Endothelial cell of umbilical vein (primary cell): ENCODE data around the gene GNAQ. TPM values are rescaled to one million over a fixed set of nuclear protein-coding genes. Genes with fewer than 3 reads are reported as not detected.
A peak's percentile ranks its signal among the peaks of the same experiment; 100 is the strongest.

Experiments used
- BruUV-seq: library from RNA; stranded (reverse); fragments of 400-500 nt; replicated peaks from 2 replicates; lab custom pipeline; 2021; lab: Mats Ljungman, UMichigan
- CTCF ChIA-PET: fragments of 300-600, 350-600 bp; sonication (Branson Sonifier 250); formaldehyde crosslinking; loops from one replicate; lab custom pipeline; 2021; ENCODE audit warnings: antibody characterized with exemption, inconsistent platforms; lab: Charles Lee
- POLR2A ChIA-PET: fragments of 300-600, 350-600 bp; sonication (Branson Sonifier 250); formaldehyde crosslinking; loops from one replicate; lab custom pipeline; 2021; ENCODE audit warnings: antibody characterized with exemption, inconsistent platforms; lab: Charles Lee
- DNase-seq: peaks from one replicate; pipeline ENCODE4 v3.0.0-alpha.2; 2011; ENCODE audit warnings: low read depth, low spot score
- FAIRE-seq: peaks from 2 replicates; lab custom pipeline; 2011; peaks lifted over from hg19 to GRCh38; lab: Jason Lieb, UNC
- H2AFZ ChIP-seq: 2 replicates; pipeline ENCODE4 v1.6.0; 2012; ENCODE audit warnings: low read depth, low read length, control low read depth, inconsistent platforms
- H3K27ac ChIP-seq: 2 replicates; pipeline ENCODE4 v1.5.1; 2011; ENCODE audit warnings: low read depth, mild to moderate bottlenecking, control low read depth, low read length, moderate library complexity; ENCODE audit not compliant: insufficient read depth
- H3K27me3 ChIP-seq, 2 experiments: 2 replicates each; pipeline versions ENCODE4 v1.6.0 to v1.6.1; 2011; ENCODE audit warnings: low read length in 2 of 2, mixed read lengths in 1 of 2; ENCODE audit not compliant: control insufficient read depth in 2 of 2, insufficient read depth in 2 of 2
- H3K36me3 ChIP-seq, 2 experiments: 2 replicates in 1 of 2; 3 replicates in 1 of 2; pipeline ENCODE4 v1.5.1; 2011; ENCODE audit warnings: low read length in 2 of 2, mild to moderate bottlenecking in 1 of 2, moderate library complexity in 1 of 2; ENCODE audit not compliant: control insufficient read depth in 2 of 2, insufficient read depth in 2 of 2; ENCODE audit errors: extremely low read depth in 1 of 2
- H3K4me1 ChIP-seq: 3 replicates; pipeline ENCODE4 v1.5.1; 2011; ENCODE audit warnings: mild to moderate bottlenecking, low read length; ENCODE audit not compliant: control insufficient read depth, insufficient read depth; ENCODE audit errors: extremely low read depth
- H3K4me2 ChIP-seq: 2 replicates; pipeline ENCODE4 v1.6.1; 2011; ENCODE audit warnings: low read length, control low read depth, mixed read lengths; ENCODE audit not compliant: insufficient read depth
- H3K4me3 ChIP-seq, 3 experiments: fragments of 200-600 bp in 1 of 3; sonication (generic), shearing (Covaris generic) in 1 of 3; replicated peaks in 1 of 3; 2 replicates each; pipeline ENCODE4 v1.5.1; 2011 to 2016; ENCODE audit warnings: control low read depth in 3 of 3, low read length in 3 of 3, mild to moderate bottlenecking in 2 of 3, inconsistent platforms in 1 of 3, low read depth in 1 of 3, moderate library complexity in 1 of 3; ENCODE audit not compliant: insufficient read depth in 1 of 3
- H3K79me2 ChIP-seq: 2 replicates; pipeline ENCODE4 v1.6.0; 2012; ENCODE audit warnings: low read length, inconsistent platforms; ENCODE audit not compliant: control insufficient read depth, insufficient read depth
- H3K9ac ChIP-seq: replicated peaks from 2 replicates; pipeline ENCODE3; 2011; ENCODE audit warnings: low read length, control low read depth; ENCODE audit not compliant: insufficient read depth; ENCODE audit errors: extremely low read depth
- H3K9me1 ChIP-seq: replicated peaks from 3 replicates; pipeline ENCODE4 v1.6.0; 2011; ENCODE audit warnings: mild to moderate bottlenecking, low read length; ENCODE audit not compliant: control insufficient read depth, insufficient read depth; ENCODE audit errors: extremely low read depth
- H3K9me3 ChIP-seq: replicated peaks from 2 replicates; pipeline ENCODE4 v1.5.1; 2012; ENCODE audit warnings: low read length, inconsistent platforms; ENCODE audit not compliant: control insufficient read depth, insufficient read depth
- H4K20me1 ChIP-seq: replicated peaks from 2 replicates; pipeline ENCODE3; 2011; ENCODE audit warnings: mild to moderate bottlenecking, low read length; ENCODE audit not compliant: control insufficient read depth, insufficient read depth; ENCODE audit errors: extremely low read depth
- EZH2 ChIP-seq: IDR thresholded peaks from 2 replicates; pipeline ENCODE4 v1.6.1; 2012; ENCODE audit warnings: borderline replicate concordance, low read depth, mild to moderate bottlenecking, moderate library complexity, low read length, inconsistent platforms; ENCODE audit not compliant: severe bottlenecking
- FOS ChIP-seq: IDR thresholded peaks from 2 replicates; pipeline ENCODE4 v1.6.1; 2011; ENCODE audit warnings: mild to moderate bottlenecking, low read length, moderate library complexity, borderline replicate concordance; ENCODE audit not compliant: insufficient read depth
- GATA2 ChIP-seq: IDR thresholded peaks from 2 replicates; pipeline ENCODE4 v1.7.0; 2011; ENCODE audit warnings: low read depth, mild to moderate bottlenecking, moderate library complexity, mixed read lengths, low read length; ENCODE audit not compliant: insufficient read length, insufficient read depth
- JUN ChIP-seq: IDR thresholded peaks from 2 replicates; pipeline ENCODE4 v1.6.1; 2011; ENCODE audit warnings: borderline replicate concordance, low read depth; ENCODE audit not compliant: insufficient read length, insufficient read depth
- MYC ChIP-seq: IDR thresholded peaks from one replicate; pipeline ENCODE4 v1.6.1; 2011; ENCODE audit warnings: mild to moderate bottlenecking, low read depth, low read length
- POLR2A ChIP-seq: IDR thresholded peaks from 2 replicates; pipeline ENCODE4 v1.6.1; 2012; ENCODE audit warnings: low read depth, mild to moderate bottlenecking, control low read depth, low read length
- POLR2AphosphoS5 ChIP-seq: IDR thresholded peaks from 2 replicates; pipeline ENCODE4 v1.6.1; 2012; ENCODE audit warnings: low read depth, mild to moderate bottlenecking, control low read depth, low read length, moderate library complexity; ENCODE audit not compliant: insufficient read depth
- dilution Hi-C: fragments of 300-500 bp; cut with MboI; formaldehyde crosslinking; loops from one replicate; pipeline ENCODE4 v1.15.0; 2019; ENCODE audit warnings: low sequenced_read_pairs; ENCODE audit not compliant: extremely low pct_ligation_motif_present
- intact Hi-C: fragments of 100-400 bp; cut with micrococcal nuclease; formaldehyde crosslinking; loops from one replicate; pipeline ENCODE4 v1.10.0; 2022
- polyA plus RNA-seq, 4 experiments: library from polyadenylated mRNA; depleted of rRNA in 3 of 4; stranded (reverse) in 3 of 4; unstranded in 1 of 4; fragments of >200 nt; gene quantifications; 2 replicates each; pipeline versions ENCODE4 v1.2.1 to v1.2.3, GENCODE V29; 2011 to 2012; ENCODE audit warnings: missing spikeins in 1 of 4
- total RNA-seq: library from RNA; stranded (reverse); gene quantifications from 2 replicates; pipeline ENCODE4 v1.2.3, GENCODE V29; 2021

The GNAQ gene
- total and polyA plus RNA-seq, 2 donors (not counting 3 experiments of a cell fraction or from before 2014, with no cell fraction given): 26.1 to 67.3 TPM

DNA sequence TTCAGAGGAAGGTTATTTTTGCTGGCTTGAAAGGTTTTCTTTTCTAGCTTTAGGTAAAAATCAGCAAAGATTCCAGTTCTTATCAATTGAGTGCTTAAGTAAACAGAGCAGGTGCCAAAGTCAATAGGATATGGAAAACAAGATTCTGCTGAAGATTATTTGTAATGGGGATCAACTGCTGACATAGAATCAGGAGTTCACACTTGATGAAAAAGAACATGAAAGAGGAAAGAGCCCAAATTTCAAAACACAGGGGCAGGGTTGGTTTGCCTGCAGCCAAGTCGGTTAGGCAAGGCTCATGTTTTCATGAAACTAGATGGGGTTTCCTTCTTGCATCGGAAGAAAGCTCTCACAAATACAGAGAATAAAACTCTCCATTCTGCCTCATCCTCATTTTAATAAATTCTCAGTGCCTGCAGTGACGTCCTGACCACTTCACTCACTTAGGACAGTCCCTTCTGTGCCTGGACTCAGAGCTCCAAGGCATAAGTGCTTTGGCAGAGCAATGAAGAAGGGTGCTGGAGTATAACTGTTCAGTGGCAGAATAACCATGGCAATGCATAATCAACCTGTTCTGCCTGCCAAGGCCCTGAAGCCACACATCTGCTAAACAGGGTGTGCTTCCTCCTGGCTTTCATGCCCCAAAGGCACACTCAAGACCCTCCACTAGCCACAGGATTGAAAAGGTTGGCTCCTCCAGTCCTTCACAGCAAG, 179.6 kb downstream of the GNAQ start:
- H3K9me3 ChIP-seq: no peaks in the 10 kb centered on the region
- no peak overlapping the region for H2AFZ ChIP-seq
- dilution Hi-C loops: no loop called here
- H3K4me2 ChIP-seq: peak overlapping the region; percentile 39
- H3K4me1 ChIP-seq: peaks cover 84% of the 10 kb centered on the region
- intact Hi-C loops: no loop called here
- H3K27ac ChIP-seq: no peak overlapping the region
- peaks cover 26% of the 10 kb centered on the region for H3K79me2 ChIP-seq
- TF ChIP-seq FOS (no peak), EZH2 (no peak), POLR2A (no peak), JUN (peak; percentile 14), MYC (no peak), POLR2AphosphoS5 (no peak), GATA2 (peak; percentile 89)
- H3K27me3 ChIP-seq: no peaks in the 10 kb centered on the region
- no peaks in the 10 kb centered on the region for H4K20me1 ChIP-seq
- DNase-seq (peak; percentile 66), FAIRE-seq (peak; percentile 53)
- no peaks in the 10 kb centered on the region for H3K36me3 ChIP-seq
- H3K9ac ChIP-seq: no peak overlapping the region
- no peak overlapping the region for H3K4me3 ChIP-seq
- BruUV-seq: no TSS peak
- POLR2A ChIA-PET: interaction anchor here (0.7 kb wide), 1 partner anchor 25 kb away, joined by 3 read pairs; no protein-coding TSS in a partner anchor
- no peaks in the 10 kb centered on the region for H3K9me1 ChIP-seq
- CTCF ChIA-PET: interaction anchor here (0.9 to 2.9 kb wide), 5 partner anchors 10 to 184 kb away, joined by 3 to 13 read pairs (median 5); no protein-coding TSS in a partner anchor
